Suppressor macrophage (primary cell): Measurements from ENCODE around the gene NUTM2A.
"Not testable (repeated sequence)": the region's sequence is repeated elsewhere in the genome, so short reads cannot be mapped to it uniquely, and the experiment has no call there.

Source experiments
- DNase-seq, 4 experiments: peaks; one replicate each; pipeline ENCODE4 v3.0.0-alpha.2; 2020 to 2022
- total RNA-seq, 17 experiments: gene quantifications; one replicate each; lab custom pipeline; 2026; ENCODE audit warnings: mixed read lengths in 6 of 17, inconsistent platforms in 3 of 17; lab: John Stamatoyannopoulos, UW

Gene NUTM2A
- 0.08 to 1.4 (median 0.31) reads per million in 17 experiments for total RNA-seq

- not testable (repeated sequence) for DNase-seq
These were observed at the start of gene NUTM2A for GRCh38 chr10:87225148-87225547. Gene NUTM2A (plus strand): TSS chr10:87225448. CDS start chr10:87225831, 383 bp downstream.

DNA sequence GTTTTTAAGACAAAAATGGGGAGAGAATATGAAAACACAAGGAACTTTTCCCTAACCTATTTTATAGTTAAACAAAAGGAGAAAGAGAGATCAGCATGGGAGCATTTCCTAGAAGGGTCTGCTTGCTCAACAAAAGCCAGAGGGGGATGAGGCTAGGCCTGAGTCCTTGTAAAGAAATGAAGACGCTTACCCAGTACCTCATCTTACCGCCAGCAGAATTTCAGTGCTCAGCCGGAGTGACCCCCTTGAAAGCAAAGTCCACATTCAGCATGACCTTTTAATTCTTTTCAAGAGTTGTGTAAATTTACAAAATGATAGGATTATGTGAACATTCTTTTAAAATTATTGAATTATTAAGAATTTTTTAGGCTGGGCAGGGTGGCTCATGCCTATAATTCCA, 47.7 kb upstream of the NUTM2A start:
- DNase-seq: not testable (repeated sequence)

GRCh38 chr10:87184421-87184820, 40.8 kb upstream of the NUTM2A start:
- DNase-seq: peak; percentile 24 to 57 (median 51)

- peak in 2 of 4 experiments; percentile 1 to 7 for DNase-seq
These were observed 39.2 kb upstream of the NUTM2A start for GRCh38 chr10:87186016-87186415.

GRCh38 chr10:87187573-87187972, 37.7 kb upstream of the NUTM2A start:
- DNase-seq: not testable (repeated sequence)

DNA sequence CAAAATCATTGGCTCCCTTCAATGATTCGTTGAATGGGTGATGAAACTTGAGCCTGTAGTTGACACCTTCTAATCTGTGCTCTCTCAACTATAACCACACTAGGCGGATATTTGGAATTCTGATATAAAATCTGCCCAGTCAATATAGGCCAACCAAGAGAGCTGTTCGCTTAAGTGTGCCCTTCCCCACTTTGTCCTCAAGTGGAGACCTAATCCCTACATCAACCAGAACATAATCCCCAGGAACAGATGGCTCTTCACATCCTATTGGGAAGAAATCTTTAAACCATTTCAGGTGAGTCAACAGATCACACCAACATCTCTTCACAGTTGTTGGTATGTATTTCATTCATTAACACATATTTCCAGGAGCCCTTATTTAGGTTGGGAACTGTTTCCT, 33.4 kb upstream of the NUTM2A start:
- DNase-seq: not testable (repeated sequence)

- peak; percentile 46 to 70 (median 58) for DNase-seq
These were observed 24.3 kb upstream of the NUTM2A start for GRCh38 chr10:87200924-87201323.

DNA sequence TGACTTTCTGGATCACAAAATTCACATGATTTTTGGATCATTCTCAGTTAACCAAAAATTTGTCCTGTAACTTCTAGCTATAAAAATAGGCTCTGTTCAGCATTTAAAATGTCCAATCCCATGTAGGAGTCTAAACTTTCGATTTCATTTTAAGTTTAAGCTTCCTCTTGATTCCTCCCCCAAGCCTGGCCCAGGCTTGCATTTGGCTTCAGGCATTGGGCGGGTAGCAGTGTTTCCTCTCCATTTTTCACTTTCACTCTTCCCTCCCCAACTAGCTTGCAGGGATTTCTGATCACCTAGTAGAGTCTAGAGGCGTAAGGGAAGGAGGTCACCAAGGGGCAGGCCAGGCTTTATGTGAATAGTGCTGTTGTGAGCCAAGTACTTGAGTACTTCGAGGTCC, 20.4 kb upstream of the NUTM2A start:
- DNase-seq: peak in 3 of 4 experiments; percentile 7 to 42 (median 28)

- DNase-seq: not testable (repeated sequence)
These were observed 18.3 kb upstream of the NUTM2A start for GRCh38 chr10:87206922-87207321.

GRCh38 chr10:87210309-87210708, 14.9 kb upstream of the NUTM2A start:
- DNase-seq: not testable (repeated sequence)

DNA sequence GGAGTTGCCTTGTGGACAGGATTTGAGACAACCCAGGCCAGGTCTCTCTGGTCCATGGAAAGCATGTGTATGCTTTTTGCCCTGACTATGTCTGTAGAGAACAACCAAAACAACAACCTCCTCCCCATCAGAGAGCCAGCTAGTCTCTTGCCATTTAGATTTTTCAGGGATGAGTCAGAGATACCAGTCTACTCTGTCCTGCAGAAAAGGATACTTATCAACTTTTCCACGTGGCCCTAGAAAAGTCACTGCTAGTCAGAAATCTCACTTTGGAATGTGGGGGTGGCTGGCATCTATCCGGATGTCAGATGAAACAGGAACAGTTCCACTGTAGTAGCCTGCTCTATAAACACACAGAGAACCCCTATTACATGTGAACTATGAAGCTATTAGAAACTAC, 13.4 kb upstream of the NUTM2A start:
- not testable (repeated sequence) for DNase-seq

- not testable (repeated sequence) for DNase-seq
These were observed 12.0 kb upstream of the NUTM2A start for GRCh38 chr10:87213150-87213765.

GRCh38 chr10:87213806-87214205, 11.4 kb upstream of the NUTM2A start:
- DNase-seq: not testable (repeated sequence)

- peak; percentile 26 to 69 (median 52) for DNase-seq
These were observed 9.1 kb upstream of the NUTM2A start for GRCh38 chr10:87216120-87216519.

DNA sequence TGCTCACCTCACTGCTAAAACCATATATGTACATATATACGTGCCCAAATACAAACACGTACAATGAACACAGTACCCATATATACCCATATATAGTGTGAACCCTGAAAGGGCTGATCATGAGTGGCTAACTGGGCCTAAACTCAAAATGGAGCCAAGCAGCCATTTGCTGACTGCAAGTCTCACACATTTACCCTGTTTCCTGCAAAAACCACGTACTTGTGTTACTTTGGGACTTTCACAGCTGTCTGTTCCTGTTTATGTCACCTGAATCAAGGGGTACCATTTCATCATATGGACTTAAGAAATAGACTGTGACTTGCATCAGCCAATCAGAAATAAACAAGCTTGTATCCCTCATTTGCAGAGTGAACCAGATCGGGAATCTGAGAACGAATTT, 5.9 kb upstream of the NUTM2A start:
- DNase-seq: not testable (repeated sequence)

DNA sequence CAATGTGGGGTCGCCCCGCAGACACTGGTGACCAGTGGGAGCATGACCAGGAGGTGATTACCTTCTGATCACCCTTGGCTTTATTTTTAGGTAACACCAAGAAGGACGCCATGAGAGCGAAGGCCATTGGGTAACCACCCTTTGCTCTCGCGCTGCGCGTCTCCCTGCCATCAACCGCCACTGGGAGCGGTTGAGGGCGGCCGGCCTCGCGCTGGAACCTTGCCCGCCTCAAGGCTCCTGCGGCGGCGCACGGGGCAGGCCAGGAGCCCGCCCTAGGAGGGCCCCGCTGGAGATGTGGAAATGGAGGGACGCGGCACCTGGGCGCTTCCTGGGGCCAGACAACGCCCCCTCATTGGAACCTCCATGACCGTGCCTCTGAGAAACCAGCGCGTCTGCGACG, 2.5 kb upstream of the NUTM2A start:
- DNase-seq: not testable (repeated sequence)

DNA sequence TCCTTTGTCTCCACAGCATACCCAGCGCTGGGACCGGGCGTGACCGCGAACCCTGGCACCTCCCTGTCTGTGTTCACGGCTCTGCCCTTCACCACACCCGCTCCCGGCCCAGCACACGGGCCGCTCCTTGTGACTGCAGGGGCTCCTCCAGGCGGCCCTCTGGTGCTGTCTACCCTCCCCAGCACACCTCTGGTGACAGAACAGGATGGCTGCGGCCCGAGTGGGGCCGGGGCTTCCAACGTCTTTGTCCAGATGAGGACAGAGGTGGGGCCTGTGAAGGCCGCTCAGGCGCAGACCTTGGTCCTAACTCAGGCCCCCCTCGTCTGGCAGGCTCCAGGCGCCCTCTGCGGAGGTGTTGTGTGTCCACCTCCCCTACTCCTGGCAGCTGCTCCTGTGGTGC, 3.0 kb downstream of the NUTM2A start:
- not testable (repeated sequence) for DNase-seq

GRCh38 chr10:87229211-87229610, 4.0 kb downstream of the NUTM2A start:
- not testable (repeated sequence) for DNase-seq

GRCh38 chr10:87234854-87235253, 9.6 kb downstream of the NUTM2A start:
- DNase-seq: not testable (repeated sequence)

- not testable (repeated sequence) for DNase-seq
These were observed 12.0 kb downstream of the NUTM2A start for GRCh38 chr10:87237244-87237643.

GRCh38 chr10:87239346-87239808, 14.1 kb downstream of the NUTM2A start:
- DNase-seq: not testable (repeated sequence)

DNA sequence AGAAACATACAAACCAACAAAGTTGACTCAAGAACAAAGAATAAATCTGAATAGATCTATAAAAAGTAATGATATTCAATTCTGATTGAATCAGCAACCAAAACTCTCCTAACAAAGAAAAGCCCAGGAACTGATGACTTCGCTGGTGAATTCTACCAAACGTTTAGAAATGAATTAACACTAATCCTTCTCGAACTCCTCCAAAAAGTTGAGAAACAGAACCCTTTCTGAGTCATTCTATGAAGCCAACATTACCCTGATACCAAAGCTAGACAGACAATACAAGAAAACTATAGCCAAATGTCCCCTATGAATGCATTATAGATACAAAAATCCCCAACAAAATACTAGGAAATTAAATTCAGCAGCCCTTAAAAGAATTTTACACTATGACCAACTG, 16.9 kb downstream of the NUTM2A start:
- not testable (repeated sequence) for DNase-seq

- not testable (repeated sequence) for DNase-seq
These were observed 22.1 kb downstream of the NUTM2A start for GRCh38 chr10:87247335-87247734.

DNA sequence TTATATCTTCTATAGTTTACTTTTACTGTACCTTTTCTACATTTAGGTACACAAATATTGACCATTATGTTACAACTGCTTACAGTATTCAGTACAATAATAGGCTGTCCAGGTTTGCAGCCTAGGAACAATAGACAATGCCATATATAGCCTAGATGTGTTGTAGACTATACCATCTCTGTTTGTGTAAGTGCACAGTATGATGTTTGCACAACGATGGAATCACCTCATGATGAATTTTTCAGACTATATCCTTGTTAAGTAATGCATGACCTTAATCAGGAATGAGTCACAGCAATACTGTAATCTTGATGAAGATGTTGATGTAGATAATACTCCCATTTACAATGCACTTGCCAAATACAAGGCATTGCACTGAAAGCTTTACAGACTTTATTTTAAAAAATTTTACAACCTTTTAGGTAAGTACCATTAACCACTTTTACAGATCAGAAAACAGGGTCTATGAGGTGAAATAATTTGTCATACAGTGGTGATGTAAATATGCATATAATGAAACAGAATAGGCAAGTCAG, 23.6 kb downstream of the NUTM2A start:
- DNase-seq: peak in 2 of 4 experiments; percentile 4 to 11
